ENCODE measurements around the gene PGAM5. TPM values are rescaled to one million over a fixed set of nuclear protein-coding genes. Genes with fewer than 3 reads are reported as not detected.
A peak's percentile ranks its signal among the peaks of the same experiment; 100 is the strongest.

PGAM5 gene
- total and polyA plus RNA-seq, 2 of the 13 experiments (the other 11 are each of a cell fraction or from before 2014, with no cell fraction given): 18.0 to 77.9 TPM

DNA sequence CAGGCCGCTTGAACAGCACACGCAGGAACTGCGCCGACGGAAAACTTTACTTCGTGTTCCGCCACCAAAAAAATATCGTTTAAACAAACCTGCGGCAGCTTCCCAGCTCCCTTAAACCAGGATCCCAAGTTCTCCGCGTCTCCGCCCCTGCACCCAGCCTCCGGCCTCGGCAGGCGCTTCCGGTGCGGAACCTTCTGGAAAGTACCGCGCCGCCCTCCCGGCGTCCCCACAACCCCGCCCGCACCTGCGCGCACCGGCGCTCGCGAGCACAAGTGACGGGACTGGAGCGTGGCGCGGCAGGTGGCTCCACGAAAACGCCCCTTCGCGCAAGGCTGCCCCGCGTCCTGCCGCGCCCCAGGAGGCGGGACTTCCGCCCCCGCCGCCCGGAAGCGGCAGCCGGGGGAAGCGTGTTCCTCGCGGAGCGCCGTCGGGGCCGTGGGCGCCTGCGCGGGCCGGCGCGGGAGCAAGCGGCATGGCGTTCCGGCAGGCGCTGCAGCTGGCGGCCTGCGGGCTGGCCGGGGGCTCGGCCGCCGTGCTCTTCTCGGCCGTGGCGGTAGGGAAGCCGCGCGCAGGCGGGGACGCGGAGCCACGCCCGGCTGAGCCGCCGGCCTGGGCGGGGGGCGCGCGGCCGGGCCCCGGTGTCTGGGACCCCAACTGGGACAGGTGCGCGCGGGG lies at the start of gene PGAM5 (continued):
- peak; percentile 74; the same call in 1 of the 2 replicates for TF ChIP-seq ZFP91 (CRISPR knock-in tag; IDR thresholded peaks at IDR 0.05; ENCODE audit: borderline replicate concordance)
- no peak for TF ChIP-seq ZNF737 (CRISPR knock-in tag; IDR thresholded peaks at IDR 0.05; ENCODE audit: borderline replicate concordance)
- TF ChIP-seq MAFK (conservative IDR thresholded peaks at IDR 0.05 in 1 of 2, IDR thresholded peaks at IDR 0.05 in 1 of 2; ENCODE audit: low read length in 2 of 2): no peak
- peak; percentile 94 for TF ChIP-seq DZIP1 (CRISPR knock-in tag; IDR thresholded peaks at IDR 0.05)
- 0 out of 2 replicates have a peak, but pooled peaks have one; percentile 72 for TF ChIP-seq ZNF746 (CRISPR knock-in tag; IDR thresholded peaks at IDR 0.05)
- peak; percentile 78 for TF ChIP-seq REPIN1 (CRISPR knock-in tag; IDR thresholded peaks at IDR 0.05; ENCODE audit: borderline replicate concordance, low read depth)
- peak; percentile 71 for TF ChIP-seq ZSCAN25 (CRISPR knock-in tag; IDR thresholded peaks at IDR 0.05)
- no peak for TF ChIP-seq MLX (CRISPR knock-in tag; IDR thresholded peaks at IDR 0.05)
- TF ChIP-seq HNRNPUL1 (IDR thresholded peaks at IDR 0.05; ENCODE audit: low read depth, low read length): no peak
- 0 out of 2 replicates have a peak, but pooled peaks have one; percentile 65 for TF ChIP-seq HMGXB3 (CRISPR knock-in tag; IDR thresholded peaks at IDR 0.05; ENCODE audit: borderline replicate concordance)
- 0 out of 2 replicates have a peak, but pooled peaks have one; percentile 77 for TF ChIP-seq SNAI1 (CRISPR knock-in tag; IDR thresholded peaks at IDR 0.05; ENCODE audit: borderline replicate concordance)
- TF ChIP-seq RFXANK (CRISPR knock-in tag; IDR thresholded peaks at IDR 0.05): peak; percentile 73; the same call in 1 of the 2 replicates
- no peak for TF ChIP-seq RFX3 (CRISPR knock-in tag; IDR thresholded peaks at IDR 0.05)
- peak; percentile 32; the same call in 1 of the 2 replicates for TF ChIP-seq SOX5 (CRISPR knock-in tag; IDR thresholded peaks at IDR 0.05; ENCODE audit: borderline replicate concordance)
- TF ChIP-seq GLI4 (CRISPR knock-in tag; IDR thresholded peaks at IDR 0.05; ENCODE audit: borderline replicate concordance): no peak; the same call in 1 of the 2 replicates
- TF ChIP-seq MATR3 (CRISPR knock-in tag; IDR thresholded peaks at IDR 0.05): no peak
- peak; percentile 64; the same call in 1 of the 2 replicates for TF ChIP-seq SMYD3 (CRISPR knock-in tag; IDR thresholded peaks at IDR 0.05)
- peak; percentile 74 for TF ChIP-seq ZNF274 (CRISPR knock-in tag; IDR thresholded peaks at IDR 0.05)
